K562 (cell line): ENCODE measurements around the gene PHLDB1. TPM values are rescaled to one million over a fixed set of nuclear protein-coding genes. Genes with fewer than 3 reads are reported as not detected.

ENCODE experiments used
- ATAC-seq: fragments of 200-7000 bp; cut with Tn5 transposase; 3 replicates; pipeline ENCODE4 v1.9.1; 2020; ENCODE audit warnings: moderate library complexity
- BruUV-seq: library from RNA; stranded (reverse); fragments of 400-500 nt; replicated peaks from 2 replicates; lab custom pipeline; 2021; lab: Mats Ljungman, UMichigan
- CTCF ChIA-PET: fragments of 300-600 bp; formaldehyde crosslinking; extraction: SDS; loops from one replicate; lab custom pipeline; 2021; ENCODE audit warnings: low intra/inter-chr PET ratio; lab: Yijun Ruan, JAX
- POLR2A ChIA-PET: fragments of 300-600, 350-650 bp; sonication (Branson Sonifier 250); formaldehyde crosslinking; extraction: SDS; loops from one replicate; lab custom pipeline; 2021; ENCODE audit warnings: antibody characterized with exemption, inconsistent platforms; lab: Yijun Ruan, JAX
- DNase-seq, 4 experiments: peaks; one replicate each; pipeline versions ENCODE4 v3.0.0 to v3.0.0-alpha.2; 2011 to 2018; ENCODE audit warnings: low spot score in 3 of 4, mixed read lengths in 3 of 4; ENCODE audit errors: extremely low read depth in 1 of 4
- FAIRE-seq: peaks from 2 replicates; lab custom pipeline; 2011; peaks lifted over from hg19 to GRCh38; lab: Jason Lieb, UNC
- H2AFZ ChIP-seq: 2 replicates; pipeline ENCODE4 v1.6.0; 2011; ENCODE audit warnings: low read depth, low read length, control low read depth, inconsistent platforms
- H3K27ac ChIP-seq: fragments of 200-600 bp; 3 replicates; pipeline ENCODE4 v1.8.0; 2011; ENCODE audit warnings: low read depth, mild to moderate bottlenecking, control low read depth, inconsistent platforms, low read length, moderate library complexity, mixed read lengths; ENCODE audit errors: extremely low read depth
- H3K27me3 ChIP-seq, 2 experiments: fragments of 300-600 bp in 1 of 2; 2 replicates in 1 of 2; 3 replicates in 1 of 2; pipeline versions ENCODE4 v1.6.0 to v1.8.0; 2011; ENCODE audit warnings: inconsistent platforms in 2 of 2, low read length in 2 of 2, mild to moderate bottlenecking in 1 of 2, mixed read lengths in 1 of 2, moderate library complexity in 1 of 2; ENCODE audit not compliant: control insufficient read depth in 2 of 2, insufficient read depth in 2 of 2
- H3K36me3 ChIP-seq: fragments of 300-600 bp; 3 replicates; pipeline ENCODE4 v1.8.0; 2011; ENCODE audit warnings: mild to moderate bottlenecking, low read length, inconsistent platforms; ENCODE audit not compliant: control insufficient read depth, insufficient read depth
- H3K4me1 ChIP-seq, 2 experiments: fragments of 200-600 bp in 1 of 2; replicated peaks in 1 of 2; 2 replicates in 1 of 2; 3 replicates in 1 of 2; pipeline versions ENCODE4 v1.5.1 to v1.8.0; 2011; ENCODE audit warnings: inconsistent platforms in 2 of 2, low read length in 2 of 2, mild to moderate bottlenecking in 1 of 2, mixed read lengths in 1 of 2, moderate library complexity in 1 of 2; ENCODE audit not compliant: control insufficient read depth in 2 of 2, insufficient read depth in 2 of 2
- H3K4me2 ChIP-seq: 2 replicates; pipeline ENCODE4 v1.6.1; 2011; ENCODE audit warnings: low read length, control low read depth, inconsistent platforms, mixed read lengths; ENCODE audit not compliant: insufficient read depth
- H3K4me3 ChIP-seq: fragments of 200-600 bp; sonication (generic), shearing (Covaris generic); 2 replicates; pipeline ENCODE4 v1.5.1; 2016; ENCODE audit warnings: control low read depth, inconsistent platforms
- H3K79me2 ChIP-seq: fragments of 200-600 bp; 3 replicates; pipeline ENCODE4 v1.8.0; 2011; ENCODE audit warnings: low read length, inconsistent platforms; ENCODE audit not compliant: control insufficient read depth, insufficient read depth
- H3K9ac ChIP-seq, 2 experiments: 2 replicates each; pipeline versions ENCODE4 v1.6.0 to v1.6.1; 2011; ENCODE audit warnings: low read depth in 2 of 2, low read length in 2 of 2, control low read depth in 1 of 2, inconsistent platforms in 1 of 2, mild to moderate bottlenecking in 1 of 2, mixed read lengths in 1 of 2; ENCODE audit not compliant: insufficient read depth in 1 of 2
- H3K9me1 ChIP-seq: one replicate; pipeline ENCODE4 v1.6.0; 2011; ENCODE audit warnings: inconsistent platforms, mild to moderate bottlenecking, low read length, moderate library complexity; ENCODE audit not compliant: control insufficient read depth, insufficient read depth
- H3K9me3 ChIP-seq: replicated peaks from 2 replicates; pipeline ENCODE4 v1.5.1; 2011; ENCODE audit warnings: low read depth, low read length, inconsistent platforms; ENCODE audit not compliant: control insufficient read depth, insufficient read depth
- H4K20me1 ChIP-seq: replicated peaks from 2 replicates; pipeline ENCODE4 v1.6.1; 2011; ENCODE audit warnings: low read length, inconsistent platforms, mixed read lengths; ENCODE audit not compliant: control insufficient read depth, insufficient read depth
- ATF4 ChIP-seq: fragments of 450-650 bp; formaldehyde crosslinking; IDR thresholded peaks from 2 replicates; pipeline ENCODE4 v1.4.0; 2022; ENCODE audit warnings: mild to moderate bottlenecking, moderate library complexity
- CREB5 ChIP-seq: fragments of 250-450 bp; sonication (Bioruptor Pico); IDR thresholded peaks from 2 replicates; pipeline ENCODE4 v1.5.0; 2020; ENCODE audit warnings: mild to moderate bottlenecking
- EWSR1 ChIP-seq: fragments of 450-650 bp; IDR thresholded peaks from 2 replicates; pipeline ENCODE4 v1.6.1; 2018; ENCODE audit warnings: borderline replicate concordance, mild to moderate bottlenecking, low read depth, moderate library complexity; ENCODE audit not compliant: partially characterized antibody
- MCM3 ChIP-seq: fragments of 450-650 bp; IDR thresholded peaks from 2 replicates; pipeline ENCODE4 v1.6.1; 2016
- PREB ChIP-seq: sonication (generic); formaldehyde crosslinking; IDR thresholded peaks from 2 replicates; pipeline ENCODE4 v1.8.1; 2023; ENCODE audit warnings: mild to moderate bottlenecking, missing genetic modification reagents
- SMC3 ChIP-seq: conservative IDR thresholded peaks from 2 replicates; pipeline ENCODE4 v1.6.1; 2011; ENCODE audit warnings: low read depth, low read length, improper control_type of control experiment; ENCODE audit not compliant: insufficient read depth
- TFAM ChIP-seq: fragments of 250-450 bp; sonication (Bioruptor Pico); conservative IDR thresholded peaks from 2 replicates; pipeline ENCODE4 v1.5.0; 2021; ENCODE audit warnings: mild to moderate bottlenecking, moderate library complexity
- ZBTB5 ChIP-seq: fragments of 450-650 bp; IDR thresholded peaks from 2 replicates; pipeline ENCODE4 v1.6.1; 2017; ENCODE audit warnings: antibody characterized with exemption
- ZNF699 ChIP-seq: fragments of 250-450 bp; sonication (Bioruptor Pico); IDR thresholded peaks from 2 replicates; pipeline ENCODE4 v1.8.0; 2021; ENCODE audit warnings: mild to moderate bottlenecking, moderate library complexity; ENCODE audit not compliant: insufficient replicate concordance
- WGBS: fragments of 100-300 bp; shearing (Covaris generic); methylation state at CpG from one replicate; pipeline ENCODE4 v1.1.6; 2016; ENCODE audit warnings: low coverage, mixed read lengths; ENCODE audit not compliant: insufficient coverage; ENCODE audit errors: missing lambda C conversion rate; 5-methylcytosine and 5-hydroxymethylcytosine counted together
- in situ Hi-C: fragments of 300-500 bp; cut with MboI; formaldehyde crosslinking; loops from 4 replicates; pipeline ENCODE4 v1.15.0; 2018; ENCODE audit warnings: inconsistent platforms, mixed read lengths
- intact Hi-C: fragments of 100-400 bp; cut with micrococcal nuclease; formaldehyde crosslinking; loops from 2 replicates; pipeline ENCODE4 v1.14.2; 2022
- polyA plus RNA-seq, 8 experiments: library from polyadenylated mRNA; depleted of rRNA in 4 of 8; stranded (reverse) in 5 of 8; unstranded in 3 of 8; fragments of >200 nt; fragmentation: Nextera tagmentation in 2 of 8; fragmentation: Illumina TruSeq in 1 of 8; extraction: Ambion mirVana in 2 of 8; extraction: Trizol in 1 of 8; gene quantifications; 2 replicates each; pipeline versions ENCODE4 v1.2.1 to v1.2.3, GENCODE V29; 2011 to 2014; ENCODE audit warnings: inconsistent platforms in 1 of 8, missing spikeins in 1 of 8
- total RNA-seq, 7 experiments: library from RNA; depleted of rRNA in 6 of 7; stranded (reverse); fragments of >200 nt in 6 of 7; fragmentation: Illumina TruSeq in 2 of 7; extraction: Trizol in 2 of 7; gene quantifications; 2 replicates each; pipeline versions ENCODE4 v1.2.1 to v1.2.3, GENCODE V29; 2011 to 2021; ENCODE audit warnings: low replicate concordance in 1 of 7

Gene PHLDB1
- total and polyA plus RNA-seq, 9 of the 15 experiments (the other 6 are each of a cell fraction or from before 2014, with no cell fraction given) = 2.0 to 28.7 (median 16.2) TPM

- H2AFZ ChIP-seq = no peak overlapping the region
- ChIA-PET POLR2A (interaction anchor here (0.6 to 1.1 kb wide), 2 partner anchors 47 to 61 kb away, joined by 3 to 4 read pairs; no protein-coding TSS in a partner anchor), CTCF (no interaction called here)
- H3K9me3 ChIP-seq = no peaks in the 10 kb centered on the region
- peaks cover 10% of the 10 kb centered on the region for H3K9me1 ChIP-seq
- H3K4me3 ChIP-seq = no peak overlapping the region
- FAIRE-seq (no peak), ATAC-seq (no peak), DNase-seq (no peak)
- no TSS peak for BruUV-seq
- peak overlapping the region in 1 of 2 experiments; percentile 55; a peak in 2 of 4 replicates for H3K9ac ChIP-seq
- in situ Hi-C loops = no loop called here
- H3K36me3 ChIP-seq = peaks cover 51% of the 10 kb centered on the region; the same call in 2 of the 3 replicates
- intact Hi-C loops = no loop called here
- no peaks in the 10 kb centered on the region for H3K27me3 ChIP-seq
- H3K27ac ChIP-seq = no peak overlapping the region
- no peaks in the 10 kb centered on the region for H4K20me1 ChIP-seq
- H3K4me1 ChIP-seq = peaks cover 32 to 39% of the 10 kb centered on the region in 2 experiments; a peak in 4 of 5 replicates
- H3K79me2 ChIP-seq = no peaks in the 10 kb centered on the region
- H3K4me2 ChIP-seq = no peak overlapping the region
- TF ChIP-seq PREB (CRISPR knock-in tag) (no peak), SMC3 (no peak), ZNF699 (CRISPR knock-in tag) (no peak)
- 100% methylated on average over 2 of the region's 6 CpGs for WGBS
Measured at GRCh38 chr11:118638726-118639125, 31.3 kb downstream of the PHLDB1 start.

GRCh38 chr11:118639899-118640298 is 32.5 kb downstream of the PHLDB1 start:
- Histone ChIP-seq H3K9me3 (no peaks in the 10 kb centered on the region), H3K4me3 (no peak overlapping the region), H2AFZ (no peak overlapping the region), H4K20me1 (no peaks in the 10 kb centered on the region), H3K4me2 (no peak overlapping the region), H3K9ac (no peak overlapping the region), H3K27me3 (no peaks in the 10 kb centered on the region), H3K9me1 (peaks cover 6% of the 10 kb centered on the region), H3K79me2 (no peaks in the 10 kb centered on the region), H3K4me1 (peaks cover 23 to 35% of the 10 kb centered on the region in 2 experiments; a peak in 4 of 5 replicates), H3K27ac (no peak overlapping the region), H3K36me3 (peaks cover 63% of the 10 kb centered on the region)
- intact Hi-C loops = no loop called here
- in situ Hi-C loops = no loop called here
- BruUV-seq = no TSS peak
- DNase-seq (no peak), ATAC-seq (no peak), FAIRE-seq (no peak)
- POLR2A ChIA-PET = interaction anchor here (0.7 to 1.1 kb wide), 4 partner anchors 11 to 92 kb away, joined by 3 to 4 read pairs (median 3); no protein-coding TSS in a partner anchor
- WGBS = 72% methylated on average over 4 of the region's 4 CpGs
- CTCF ChIA-PET = interaction anchor here (0.5 kb wide), 1 partner anchor 101 kb away, joined by 3 read pairs; no protein-coding TSS in a partner anchor
- TF ChIP-seq ATF4 (CRISPR knock-in tag) (no peak), CREB5 (no peak), ZBTB5 (no peak), TFAM (CRISPR knock-in tag) (no peak), EWSR1 (no peak), MCM3 (no peak)
